IPS-18a (cell line): ENCODE measurements around the gene PRR15.

ENCODE experiments used
- H3K27ac ChIP-seq: one replicate; pipeline ENCODE4 v1.5.1; 2013; ENCODE audit warnings: low read length
- H3K27me3 ChIP-seq: one replicate; pipeline ENCODE4 v1.6.1; 2013; ENCODE audit warnings: mild to moderate bottlenecking, low read length; ENCODE audit not compliant: control insufficient read depth, insufficient read depth
- H3K36me3 ChIP-seq: one replicate; pipeline ENCODE4 v1.6.1; 2013; ENCODE audit warnings: low read depth, low read length; ENCODE audit not compliant: control insufficient read depth
- H3K4me1 ChIP-seq: one replicate; pipeline ENCODE4 v1.6.1; 2013; ENCODE audit warnings: low read depth, low read length; ENCODE audit not compliant: control insufficient read depth
- H3K4me3 ChIP-seq: one replicate; pipeline ENCODE4 v1.5.1; 2013; ENCODE audit warnings: low read length
- H3K9ac ChIP-seq: one replicate; pipeline ENCODE4 v1.6.1; 2013; ENCODE audit warnings: mild to moderate bottlenecking, low read length, moderate library complexity
- H3K9me3 ChIP-seq: one replicate; pipeline ENCODE4 v1.6.1; 2013; ENCODE audit warnings: low read depth, low read length; ENCODE audit not compliant: control insufficient read depth

The PRR15 gene

GRCh38 chr7:29572558-29572957 lies 8.9 kb downstream of the PRR15 start:
- H3K9me3 ChIP-seq = no peaks in the 10 kb centered on the region
- H3K4me1 ChIP-seq = peaks cover 20% of the 10 kb centered on the region
- H3K4me3 ChIP-seq = no peak overlapping the region
- H3K36me3 ChIP-seq = no peaks in the 10 kb centered on the region
- no peaks in the 10 kb centered on the region for H3K27me3 ChIP-seq
- no peak overlapping the region for H3K27ac ChIP-seq
- H3K9ac ChIP-seq = no peak overlapping the region

- no peak overlapping the region for H3K27ac ChIP-seq
- peaks cover 17% of the 10 kb centered on the region for H3K4me1 ChIP-seq
- no peak overlapping the region for H3K4me3 ChIP-seq
- no peaks in the 10 kb centered on the region for H3K27me3 ChIP-seq
- H3K9ac ChIP-seq = no peak overlapping the region
- H3K36me3 ChIP-seq = no peaks in the 10 kb centered on the region
- no peaks in the 10 kb centered on the region for H3K9me3 ChIP-seq
Observed at GRCh38 chr7:29573567-29573966, 9.9 kb downstream of the PRR15 start.

GRCh38 chr7:29574659-29575058 lies 11.0 kb downstream of the PRR15 start:
- no peak overlapping the region for H3K27ac ChIP-seq
- H3K9me3 ChIP-seq = peaks cover 5% of the 10 kb centered on the region
- H3K9ac ChIP-seq = no peak overlapping the region
- no peaks in the 10 kb centered on the region for H3K36me3 ChIP-seq
- H3K27me3 ChIP-seq = no peaks in the 10 kb centered on the region
- H3K4me1 ChIP-seq = peaks cover 6% of the 10 kb centered on the region
- H3K4me3 ChIP-seq = no peak overlapping the region

GRCh38 chr7:29587195-29587808 lies 23.7 kb downstream of the PRR15 start:
- Histone ChIP-seq H3K4me3 (no peak overlapping the region), H3K27me3 (no peaks in the 10 kb centered on the region), H3K36me3 (no peaks in the 10 kb centered on the region), H3K9me3 (no peaks in the 10 kb centered on the region), H3K9ac (no peak overlapping the region), H3K4me1 (peaks cover 2% of the 10 kb centered on the region), H3K27ac (no peak overlapping the region)

- Histone ChIP-seq H3K4me1 (peaks cover 2% of the 10 kb centered on the region), H3K4me3 (no peak overlapping the region), H3K27ac (no peak overlapping the region), H3K36me3 (no peaks in the 10 kb centered on the region), H3K9ac (no peak overlapping the region), H3K9me3 (no peaks in the 10 kb centered on the region), H3K27me3 (no peaks in the 10 kb centered on the region)
Observed at GRCh38 chr7:29588212-29588611, 24.6 kb downstream of the PRR15 start.

GRCh38 chr7:29588900-29589696 lies 25.5 kb downstream of the PRR15 start:
- Histone ChIP-seq H3K9ac (no peak overlapping the region), H3K27me3 (no peaks in the 10 kb centered on the region), H3K36me3 (no peaks in the 10 kb centered on the region), H3K4me3 (no peak overlapping the region), H3K27ac (no peak overlapping the region), H3K9me3 (no peaks in the 10 kb centered on the region), H3K4me1 (peaks cover 2% of the 10 kb centered on the region)

GRCh38 chr7:29592866-29593265 lies 29.2 kb downstream of the PRR15 start:
- Histone ChIP-seq H3K27ac (no peak overlapping the region), H3K36me3 (no peaks in the 10 kb centered on the region), H3K4me3 (no peak overlapping the region), H3K9me3 (no peaks in the 10 kb centered on the region), H3K9ac (no peak overlapping the region), H3K27me3 (no peaks in the 10 kb centered on the region), H3K4me1 (peaks cover 2% of the 10 kb centered on the region)

- Histone ChIP-seq H3K9ac (no peak overlapping the region), H3K27me3 (no peaks in the 10 kb centered on the region), H3K4me3 (no peak overlapping the region), H3K27ac (no peak overlapping the region), H3K9me3 (no peaks in the 10 kb centered on the region), H3K36me3 (no peaks in the 10 kb centered on the region), H3K4me1 (peaks cover 2% of the 10 kb centered on the region)
Observed at GRCh38 chr7:29593459-29593858, 29.8 kb downstream of the PRR15 start.

GRCh38 chr7:29596593-29597178 lies 33.1 kb downstream of the PRR15 start:
- H3K4me1 ChIP-seq = no peaks in the 10 kb centered on the region
- no peak overlapping the region for H3K4me3 ChIP-seq
- no peaks in the 10 kb centered on the region for H3K9me3 ChIP-seq
- no peak overlapping the region for H3K9ac ChIP-seq
- H3K36me3 ChIP-seq = no peaks in the 10 kb centered on the region
- no peaks in the 10 kb centered on the region for H3K27me3 ChIP-seq
- no peak overlapping the region for H3K27ac ChIP-seq

GRCh38 chr7:29597266-29597665 lies 33.6 kb downstream of the PRR15 start:
- H3K27me3 ChIP-seq = no peaks in the 10 kb centered on the region

GRCh38 chr7:29598137-29598536 lies 34.5 kb downstream of the PRR15 start:
- Histone ChIP-seq H3K27ac (no peak overlapping the region), H3K36me3 (no peaks in the 10 kb centered on the region), H3K4me3 (no peak overlapping the region), H3K4me1 (no peaks in the 10 kb centered on the region), H3K27me3 (no peaks in the 10 kb centered on the region), H3K9me3 (no peaks in the 10 kb centered on the region), H3K9ac (no peak overlapping the region)

More at GRCh38 chr7:29597266-29597665, 33.6 kb downstream of the PRR15 start:
- H3K36me3 ChIP-seq = no peaks in the 10 kb centered on the region
- H3K9me3 ChIP-seq = no peaks in the 10 kb centered on the region
- no peak overlapping the region for H3K4me3 ChIP-seq
- no peak overlapping the region for H3K27ac ChIP-seq
- H3K4me1 ChIP-seq = no peaks in the 10 kb centered on the region
- no peak overlapping the region for H3K9ac ChIP-seq
